Right hindlimb (tissue), 1 donor: ENCODE measurements around the gene RNF217.
"Not testable (repeated sequence)": the region's sequence is repeated elsewhere in the genome, so short reads cannot be mapped to it uniquely, and the experiment has no call there.

Source experiments
- DNase-seq: peaks from one replicate; pipeline ENCODE4 v3.0.0-alpha.2; 2018

RNF217 gene, protein sequence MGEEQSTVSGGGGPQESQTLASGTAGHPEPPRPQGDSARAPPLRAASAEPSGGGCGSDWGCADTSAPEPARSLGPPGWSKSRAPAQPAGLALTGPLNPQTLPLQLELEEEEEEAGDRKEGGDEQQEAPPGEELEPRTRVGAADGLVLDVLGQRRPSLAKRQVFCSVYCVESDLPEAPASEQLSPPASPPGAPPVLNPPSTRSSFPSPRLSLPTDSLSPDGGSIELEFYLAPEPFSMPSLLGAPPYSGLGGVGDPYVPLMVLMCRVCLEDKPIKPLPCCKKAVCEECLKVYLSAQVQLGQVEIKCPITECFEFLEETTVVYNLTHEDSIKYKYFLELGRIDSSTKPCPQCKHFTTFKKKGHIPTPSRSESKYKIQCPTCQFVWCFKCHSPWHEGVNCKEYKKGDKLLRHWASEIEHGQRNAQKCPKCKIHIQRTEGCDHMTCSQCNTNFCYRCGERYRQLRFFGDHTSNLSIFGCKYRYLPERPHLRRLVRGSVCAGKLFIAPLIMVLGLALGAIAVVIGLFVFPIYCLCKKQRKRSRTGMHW

DNA sequence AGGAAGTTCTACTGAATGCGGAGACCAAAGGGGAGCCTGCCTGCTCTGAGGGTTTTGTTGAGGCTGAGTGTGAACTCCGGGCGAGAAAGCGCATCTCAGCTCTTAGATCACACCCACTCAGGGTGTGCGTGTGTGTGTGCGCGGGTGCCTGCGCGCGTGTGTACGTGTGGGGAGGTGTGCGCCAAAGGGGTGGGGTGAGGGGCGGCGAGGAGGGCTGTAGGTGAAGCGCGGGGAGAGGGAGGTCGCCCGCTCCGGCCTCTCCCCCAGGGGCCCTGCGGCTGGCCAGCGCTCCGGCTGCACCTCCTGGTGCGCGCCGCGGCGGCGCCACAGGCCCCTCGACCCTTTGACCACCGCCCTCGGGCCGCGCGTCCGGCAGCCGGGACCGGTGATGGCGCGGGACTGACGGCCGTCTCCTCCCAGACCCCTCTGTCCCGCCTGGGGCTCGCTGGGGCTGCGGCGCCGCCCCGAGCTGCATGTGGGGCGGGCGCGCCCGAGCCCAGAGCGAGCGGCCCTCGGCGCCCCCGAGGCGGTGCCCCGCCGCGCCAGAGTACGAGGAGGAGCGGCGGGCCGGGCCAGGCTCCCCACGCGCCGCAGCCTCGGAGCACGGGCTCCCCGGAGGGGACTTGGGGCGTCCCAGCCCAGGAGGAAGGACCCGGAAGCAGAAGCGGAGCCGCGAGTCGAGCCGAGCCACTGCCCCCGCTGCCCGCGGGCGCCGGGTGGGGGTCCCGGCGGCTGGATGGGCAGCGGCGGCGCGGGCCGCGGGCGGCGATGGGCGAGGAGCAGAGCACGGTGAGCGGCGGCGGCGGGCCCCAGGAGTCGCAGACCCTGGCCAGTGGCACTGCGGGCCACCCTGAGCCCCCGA lies at the start of gene RNF217:
Gene RNF217 (plus strand): TSS at position 661 of the 862 bp plus-strand sequence. CDS start 108 bp downstream, at position 769.
- DNase-seq, result peak; percentile 85

DNA sequence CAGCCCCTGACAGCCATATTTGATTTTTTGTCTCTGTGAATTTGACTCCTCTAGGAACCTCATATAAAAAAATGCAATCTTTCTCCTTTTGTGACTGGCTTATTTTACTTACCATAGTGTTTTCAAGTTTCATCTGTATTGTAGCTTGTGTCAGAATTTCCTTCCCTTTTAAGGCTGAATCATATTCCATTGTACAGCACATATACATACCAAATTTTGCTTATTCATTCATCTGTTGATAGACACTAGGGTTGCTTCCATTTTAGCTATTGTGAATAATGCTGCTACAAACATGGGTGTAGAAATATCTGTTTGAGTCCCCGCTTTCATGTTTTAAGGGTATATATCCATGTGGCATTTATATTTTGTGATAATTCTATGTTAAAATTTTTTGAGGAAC lies 49.2 kb upstream of the RNF217 start:
- no peak for DNase-seq

DNA sequence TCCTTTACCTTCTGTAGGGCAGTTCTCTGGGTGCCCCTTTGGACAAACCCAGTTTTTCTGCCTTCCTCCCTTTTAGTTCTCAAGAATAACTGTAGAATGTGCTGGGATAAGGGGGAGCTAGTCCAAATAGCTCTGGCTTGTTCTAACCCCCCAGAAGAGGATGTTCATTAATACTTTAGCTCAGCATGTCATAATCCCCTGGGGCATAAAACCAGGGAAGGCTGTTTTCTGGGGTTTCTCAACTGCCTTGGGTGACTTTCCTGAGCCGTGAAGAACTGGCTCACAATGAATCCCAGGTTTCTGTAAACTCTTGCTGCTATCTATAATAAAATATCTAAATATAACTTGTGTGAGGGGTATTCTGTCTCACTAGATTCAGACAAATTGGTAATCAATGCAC lies 44.5 kb upstream of the RNF217 start:
- DNase-seq, result no peak

DNA sequence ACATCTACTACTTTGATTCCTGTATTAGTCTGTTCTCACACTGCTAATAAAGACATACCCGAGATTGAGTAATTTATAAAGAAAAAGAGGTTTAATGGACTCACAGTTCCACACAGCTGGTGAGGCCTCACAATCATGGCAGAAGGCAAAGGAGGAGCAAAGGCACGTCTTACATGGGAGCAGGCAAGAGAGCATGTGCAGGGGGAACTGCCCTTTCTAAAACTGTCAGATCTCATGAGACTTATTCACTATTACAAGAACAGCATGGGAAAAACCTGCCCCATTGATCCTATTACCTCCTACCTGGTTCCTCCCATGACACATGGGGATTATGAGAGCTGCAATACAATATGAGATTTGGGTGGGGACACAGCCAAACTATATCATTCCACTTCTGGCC lies 42.5 kb upstream of the RNF217 start:
- DNase-seq, result not testable (repeated sequence)

DNA sequence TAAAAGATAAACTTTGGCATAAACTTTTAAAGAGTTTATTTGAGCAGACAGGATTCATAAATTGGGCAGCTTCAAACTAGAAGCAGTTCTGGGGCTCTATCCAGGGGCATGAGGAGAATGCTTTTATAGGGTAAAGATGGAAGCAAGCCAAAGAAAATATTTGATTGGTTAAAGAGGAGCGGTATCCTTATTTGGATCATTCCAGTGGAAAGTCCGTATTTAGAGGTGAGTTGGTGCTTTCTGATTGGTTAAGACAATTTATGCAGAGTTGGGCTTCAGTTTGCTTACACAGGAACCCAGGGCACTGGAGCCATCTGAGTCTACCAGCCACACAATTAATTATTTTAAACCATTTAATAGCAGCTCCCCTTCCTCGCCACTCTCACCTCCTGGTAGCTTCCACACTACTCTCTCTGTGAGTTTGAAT lies 37.9 kb upstream of the RNF217 start:
- no peak for DNase-seq

DNA sequence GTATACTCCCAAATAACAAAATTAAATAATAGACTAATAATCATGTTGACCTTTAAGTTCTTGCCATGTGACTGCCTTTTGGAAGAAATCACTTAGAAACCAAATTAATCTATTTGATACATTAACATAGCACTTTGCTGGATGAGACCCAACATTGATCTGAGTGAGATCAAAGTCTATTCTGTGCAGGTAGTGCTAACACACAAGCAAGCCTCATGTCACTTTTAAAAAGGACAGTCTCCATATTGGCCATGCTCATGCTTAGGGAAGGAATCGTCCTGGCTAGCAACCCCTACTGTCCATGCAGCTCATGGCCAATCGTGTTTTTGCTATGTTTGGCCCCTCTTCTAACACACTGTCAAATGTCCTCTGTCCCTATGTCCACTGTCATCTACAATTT lies 35.8 kb upstream of the RNF217 start:
- no peak for DNase-seq

DNA sequence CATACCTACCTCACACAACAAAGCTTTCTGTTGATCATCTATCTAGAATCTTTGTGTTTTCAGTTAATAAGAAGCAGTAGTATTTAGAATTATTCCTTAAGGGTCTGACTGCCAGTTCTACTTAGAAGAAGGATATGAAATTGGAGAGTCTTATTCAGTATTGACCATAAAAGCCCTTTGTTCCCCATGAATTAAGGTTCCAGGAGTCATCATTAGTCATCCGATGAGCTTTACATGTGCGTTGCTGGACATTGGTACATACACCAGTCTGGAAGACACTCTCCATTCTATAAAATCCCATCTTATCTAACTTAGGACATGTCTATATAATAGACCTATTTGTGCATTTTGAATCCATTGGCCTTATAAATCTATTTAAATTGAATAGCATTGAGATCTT lies 34.4 kb upstream of the RNF217 start:
- no peak for DNase-seq

DNA sequence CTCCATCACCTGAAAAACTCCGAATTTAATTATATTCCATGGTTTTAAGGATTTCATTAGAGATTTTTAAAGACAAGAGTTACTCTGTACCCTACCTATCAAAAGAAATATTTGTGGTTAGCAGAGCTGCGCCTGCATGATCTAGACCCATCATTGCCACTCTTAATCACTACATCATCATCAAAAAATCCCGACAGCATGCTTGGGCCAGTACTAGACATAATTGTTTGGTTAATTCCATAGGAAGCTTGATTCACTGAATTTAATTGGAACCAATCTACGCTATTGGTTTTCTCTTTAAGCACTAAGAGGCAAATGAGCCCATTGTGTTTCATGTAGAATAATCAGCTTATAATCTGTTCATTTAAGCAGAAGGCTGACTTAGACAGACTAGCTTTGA lies 33.4 kb upstream of the RNF217 start:
- DNase-seq, result no peak

DNA sequence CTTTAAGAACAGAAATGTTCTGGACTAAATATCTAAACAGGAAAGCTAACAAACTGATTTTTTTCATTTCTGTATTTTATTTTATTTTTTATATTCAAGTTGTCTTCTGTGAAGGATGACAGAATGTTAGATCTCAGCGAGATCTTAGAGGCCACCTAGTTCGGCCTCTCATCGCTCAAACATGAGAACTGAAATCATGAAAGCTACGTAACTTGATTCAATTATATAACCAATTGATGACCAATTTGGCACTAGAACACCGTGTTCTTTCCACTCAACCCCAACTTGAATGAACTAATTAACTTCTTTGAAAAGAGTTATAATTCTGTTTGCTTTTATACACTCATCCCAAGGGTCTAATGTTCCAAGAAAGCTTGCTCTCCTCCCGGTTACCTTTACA lies 24.6 kb upstream of the RNF217 start:
- no peak for DNase-seq

DNA sequence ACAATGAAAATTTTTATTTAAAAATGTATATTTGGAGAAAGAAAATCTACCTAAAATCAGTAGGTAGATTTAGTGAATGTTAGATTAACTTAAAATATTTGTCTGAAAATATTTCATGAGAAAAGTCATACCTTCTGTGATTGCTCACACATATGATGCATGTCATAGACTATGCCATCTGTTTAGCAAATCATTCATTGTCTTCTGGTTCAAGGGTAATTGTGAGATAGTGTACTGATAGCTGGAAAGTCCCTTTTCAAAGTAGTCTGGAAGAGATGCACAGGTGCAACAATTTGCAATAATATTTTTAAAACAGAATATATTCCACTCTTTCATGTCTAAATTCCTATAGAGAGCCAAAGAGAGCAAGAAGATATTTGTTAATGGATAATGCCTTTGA lies 21.0 kb upstream of the RNF217 start:
- DNase-seq, result no peak

DNA sequence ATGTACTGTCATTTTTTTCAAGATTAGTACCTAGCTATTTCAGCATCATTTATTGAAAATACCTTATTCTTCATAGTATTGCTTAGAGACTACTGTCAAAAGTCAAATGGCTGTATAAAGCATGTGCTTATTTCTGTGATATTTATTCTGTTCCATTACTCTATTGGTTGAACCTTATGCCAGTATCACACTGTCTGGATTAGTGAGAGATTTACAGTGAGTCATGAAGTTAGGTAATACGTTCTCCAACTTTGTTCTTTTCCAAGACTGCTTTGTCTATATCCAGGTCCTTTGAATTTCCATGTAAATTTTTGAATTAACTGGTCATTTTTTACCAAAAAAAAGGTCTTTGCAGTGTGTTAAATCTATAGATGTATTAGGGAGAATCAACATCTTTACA lies 18.6 kb upstream of the RNF217 start:
- DNase-seq, result no peak

DNA sequence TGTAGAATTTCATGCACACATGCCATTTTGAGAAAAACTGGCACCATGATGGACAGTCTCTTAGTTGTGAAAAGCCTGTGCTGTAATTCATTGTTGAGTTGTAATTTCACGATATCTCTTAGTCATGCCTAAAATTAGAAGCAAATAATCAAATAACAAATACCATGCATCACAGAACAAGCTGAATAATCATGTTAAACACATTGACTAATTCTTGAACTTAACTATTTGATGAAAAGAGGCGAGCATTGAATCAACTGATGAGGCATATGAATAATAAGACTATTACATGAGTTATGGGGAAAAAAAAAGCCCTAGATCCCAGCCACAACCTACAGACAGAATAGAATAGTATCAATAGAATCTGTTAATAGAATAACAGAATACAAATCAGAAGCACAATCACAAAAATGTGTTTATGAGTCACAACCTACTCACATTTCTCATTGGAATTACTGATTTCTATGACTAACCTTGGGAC lies 14.2 kb upstream of the RNF217 start:
- no peak for DNase-seq

DNA sequence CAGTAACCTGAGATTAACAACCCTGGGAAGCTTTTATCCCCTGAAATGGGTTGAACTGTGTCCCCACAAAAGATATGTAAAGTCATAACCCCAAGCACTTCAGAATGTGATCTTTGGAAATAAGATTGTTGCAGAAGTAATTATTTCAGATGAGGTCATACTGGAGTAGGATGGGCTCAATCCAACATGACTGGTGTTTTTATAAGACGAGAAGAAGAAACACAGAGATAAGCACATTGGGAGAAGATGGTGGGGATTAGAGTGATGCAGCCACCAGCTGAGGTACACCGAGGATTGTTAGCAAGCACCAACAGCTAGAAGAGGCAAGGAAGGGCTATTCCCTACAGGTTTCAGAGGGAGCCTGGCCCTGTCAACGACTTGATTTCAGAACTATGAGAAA lies 12.5 kb upstream of the RNF217 start:
- DNase-seq, result no peak

DNA sequence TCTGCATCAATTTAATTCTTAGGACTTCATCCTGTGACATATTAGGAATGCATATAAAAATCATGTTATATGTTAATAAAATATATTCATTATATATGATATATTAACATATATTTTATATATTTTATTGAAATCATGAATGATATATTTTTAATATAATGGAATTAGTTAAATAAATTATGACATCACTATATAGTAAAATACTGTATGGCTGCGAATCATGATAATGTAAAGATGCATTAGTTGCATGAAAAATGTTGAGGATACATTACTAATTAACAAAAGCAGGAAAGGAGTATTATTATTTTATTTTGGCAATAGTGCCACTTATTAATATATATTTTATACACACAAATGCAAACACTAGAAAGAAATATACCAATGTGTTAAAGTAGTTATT lies 8.4 kb upstream of the RNF217 start:
- DNase-seq, result no peak

DNA sequence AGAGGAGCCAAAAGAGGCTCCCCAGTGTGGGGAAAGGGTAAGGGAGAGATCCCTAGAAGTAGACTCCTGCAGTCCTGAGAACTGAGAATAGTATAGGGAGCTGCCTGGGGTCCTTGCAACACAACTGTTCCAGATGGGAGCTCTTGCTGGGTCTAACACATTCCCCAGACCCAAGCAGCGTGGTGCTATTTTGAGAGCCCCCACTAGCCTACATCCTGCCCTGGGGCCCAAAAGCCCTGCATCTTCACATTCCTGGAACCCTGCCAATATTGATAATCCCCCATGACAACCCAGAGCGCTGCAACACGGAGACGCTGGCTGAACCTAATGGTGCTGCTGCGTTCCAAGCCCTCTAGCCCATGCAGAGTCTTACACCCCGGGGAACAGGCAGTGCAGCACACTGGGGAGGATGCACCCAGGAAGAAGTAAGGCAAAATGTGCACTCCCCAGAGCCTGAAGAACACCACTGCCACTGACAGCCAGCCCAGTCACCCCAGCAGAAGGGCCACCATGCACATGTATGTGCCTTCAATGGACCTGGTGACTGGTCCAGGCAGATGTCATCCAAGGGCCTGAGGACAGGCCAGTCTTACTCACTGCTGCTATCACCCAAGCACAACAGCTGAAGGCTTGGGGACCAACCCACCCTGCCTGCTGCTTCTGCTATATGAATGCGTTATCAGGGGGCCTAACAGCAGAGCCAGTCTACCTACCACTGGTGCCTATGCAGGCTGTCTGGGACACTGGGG lies 7.0 kb upstream of the RNF217 start:
- DNase-seq, result no peak

DNA sequence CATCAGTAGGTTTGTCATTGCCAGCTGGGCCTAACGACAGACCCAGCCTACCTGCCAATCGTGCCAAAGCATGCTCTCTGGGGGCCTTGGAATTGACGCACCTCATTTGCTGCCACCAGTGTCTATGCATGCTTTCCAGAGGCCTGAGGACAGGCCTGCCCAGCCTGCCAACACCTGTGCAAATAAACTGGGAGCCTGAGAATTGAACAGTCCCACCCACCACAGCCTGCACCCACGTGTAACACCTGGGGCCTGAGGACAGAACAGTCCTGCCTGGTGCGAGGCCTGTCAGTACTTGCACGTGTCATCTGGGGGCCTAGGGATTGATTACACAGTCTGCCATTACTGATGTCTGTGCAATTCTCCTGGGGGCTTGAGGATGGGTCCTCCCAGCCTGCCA lies 6.2 kb upstream of the RNF217 start:
- no peak for DNase-seq

DNA sequence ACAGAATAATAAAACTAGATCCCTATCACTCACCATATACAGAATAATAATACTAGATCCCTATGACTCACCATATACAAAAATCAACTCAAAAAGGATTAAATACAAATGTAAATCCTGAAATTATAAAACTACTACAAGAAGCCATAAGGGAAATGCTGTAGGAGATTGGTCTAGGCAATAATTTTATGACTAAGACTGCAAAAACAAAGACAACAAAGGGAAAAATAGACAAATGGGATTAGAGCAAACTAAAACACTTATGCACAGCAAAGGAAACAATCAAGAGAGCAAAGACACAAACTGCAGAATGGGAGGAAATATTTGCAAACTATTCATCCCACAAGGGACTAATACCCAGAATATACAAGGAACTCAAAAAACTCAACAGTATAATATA lies 4.1 kb upstream of the RNF217 start:
- DNase-seq, result no peak

DNA sequence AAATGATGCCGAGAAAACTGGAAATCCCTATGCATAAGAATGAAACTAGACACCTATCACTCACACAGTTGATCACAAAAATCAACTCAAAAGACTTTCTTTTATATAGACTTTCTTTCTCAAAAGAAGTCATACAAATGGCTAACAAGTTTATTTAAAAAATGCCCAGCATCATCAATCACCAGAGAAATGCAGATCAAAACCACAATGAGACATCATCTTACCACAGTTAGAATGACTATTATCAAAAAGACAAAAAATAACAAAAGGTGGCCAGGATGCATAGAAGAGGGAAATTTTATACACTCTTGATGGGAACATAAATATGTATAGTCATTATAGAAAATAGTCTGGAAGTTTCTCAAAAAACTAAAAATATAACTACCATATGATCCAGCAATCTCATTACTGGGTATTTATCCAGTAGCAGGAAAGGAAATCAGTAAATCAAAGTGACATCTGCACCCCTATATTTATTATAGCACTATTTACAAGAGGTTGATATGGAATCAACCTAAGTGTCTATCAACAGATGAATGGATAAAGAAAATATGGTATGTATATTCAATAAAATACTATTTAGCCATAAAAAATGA lies 3.4 kb upstream of the RNF217 start:
- no peak for DNase-seq

DNA sequence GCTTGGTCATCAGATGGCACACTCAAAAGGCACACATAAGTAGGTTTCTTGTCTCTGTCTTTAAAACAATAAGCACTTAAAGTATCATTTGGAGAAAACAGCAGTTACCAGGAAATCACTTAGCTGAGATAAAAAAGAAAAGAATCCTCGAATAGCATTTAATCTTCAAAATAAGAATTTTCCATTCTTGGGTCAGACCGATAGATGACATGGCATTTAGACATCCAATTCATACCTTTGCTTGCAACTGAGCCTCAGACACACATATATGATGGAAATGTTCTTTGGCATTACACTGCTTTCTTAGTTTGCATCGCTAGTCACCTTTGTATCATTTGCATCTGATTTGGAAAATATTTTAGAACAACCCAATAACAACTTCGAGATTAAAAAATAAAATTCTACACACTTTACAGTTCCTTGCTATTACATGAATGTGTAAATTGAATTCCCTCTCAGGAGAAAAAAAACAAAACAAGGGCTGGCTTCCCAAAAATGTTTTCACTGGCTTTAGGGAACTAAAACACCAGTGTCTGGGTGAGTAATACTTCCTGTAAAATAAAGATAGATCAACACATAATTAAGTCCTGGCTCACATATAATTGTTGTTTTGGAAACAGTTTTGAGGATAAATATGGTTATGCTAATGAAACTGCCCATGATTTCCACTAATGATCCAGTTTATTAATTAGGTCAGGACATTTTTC lies 1.3 kb upstream of the RNF217 start:
- no peak for DNase-seq

DNA sequence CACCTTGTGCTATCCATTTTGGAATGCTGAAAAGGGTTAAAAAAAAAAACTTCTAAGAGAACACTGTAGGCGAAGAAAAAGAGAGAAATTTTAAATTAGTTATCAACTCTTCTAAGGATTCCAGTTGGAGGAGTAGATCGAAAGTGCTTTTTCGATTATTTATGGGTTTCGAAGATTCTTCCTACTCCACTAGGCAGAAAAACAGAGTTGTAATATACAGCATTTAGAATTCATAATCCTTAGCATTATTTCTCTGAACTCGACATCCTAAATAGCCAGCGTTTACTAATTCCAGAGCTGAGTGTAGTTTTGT lies 817 bp upstream of the RNF217 start:
- no peak for DNase-seq

DNA sequence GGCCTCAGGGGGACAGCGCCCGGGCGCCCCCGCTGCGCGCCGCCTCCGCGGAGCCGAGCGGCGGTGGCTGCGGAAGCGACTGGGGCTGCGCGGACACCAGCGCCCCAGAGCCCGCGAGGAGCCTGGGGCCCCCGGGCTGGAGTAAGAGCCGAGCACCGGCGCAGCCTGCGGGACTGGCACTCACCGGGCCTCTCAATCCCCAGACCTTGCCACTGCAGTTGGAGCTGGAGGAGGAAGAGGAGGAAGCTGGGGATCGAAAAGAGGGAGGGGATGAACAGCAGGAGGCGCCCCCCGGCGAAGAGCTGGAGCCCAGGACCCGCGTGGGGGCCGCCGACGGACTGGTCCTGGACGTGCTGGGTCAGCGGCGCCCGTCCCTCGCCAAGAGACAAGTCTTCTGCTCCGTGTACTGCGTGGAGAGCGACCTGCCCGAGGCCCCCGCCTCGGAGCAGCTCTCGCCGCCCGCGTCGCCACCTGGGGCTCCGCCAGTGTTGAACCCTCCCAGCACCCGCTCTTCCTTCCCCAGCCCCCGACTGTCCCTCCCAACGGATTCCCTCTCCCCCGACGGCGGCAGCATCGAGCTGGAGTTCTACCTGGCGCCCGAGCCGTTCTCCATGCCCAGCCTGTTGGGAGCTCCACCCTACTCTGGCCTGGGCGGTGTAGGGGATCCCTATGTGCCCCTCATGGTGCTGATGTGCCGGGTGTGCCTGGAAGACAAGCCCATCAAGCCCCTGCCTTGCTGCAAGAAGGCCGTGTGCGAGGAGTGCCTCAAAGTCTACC lies 590 bp downstream of the RNF217 start:
- DNase-seq, result peak; percentile 72
